ENCODE data around the gene GCN1.

GRCh38 chr12:120092551-120093335, 101.8 kb downstream of the GCN1 start:
- TF ChIP-seq POLR2A (IDR thresholded peaks at IDR 0.05; ENCODE audit: extremely low read depth, insufficient read length), result no peak
- TF ChIP-seq CTCF (IDR thresholded peaks at IDR 0.05; ENCODE audit: low read depth, low read length), result no peak
- no peak for TF ChIP-seq MAX (IDR thresholded peaks at IDR 0.05; ENCODE audit: low read depth, low read length)

All from NB4 (cell line).